ENCODE results near the gene NPB.
A peak's percentile ranks its signal among the peaks of the same experiment; 100 is the strongest.

NPB gene

DNA sequence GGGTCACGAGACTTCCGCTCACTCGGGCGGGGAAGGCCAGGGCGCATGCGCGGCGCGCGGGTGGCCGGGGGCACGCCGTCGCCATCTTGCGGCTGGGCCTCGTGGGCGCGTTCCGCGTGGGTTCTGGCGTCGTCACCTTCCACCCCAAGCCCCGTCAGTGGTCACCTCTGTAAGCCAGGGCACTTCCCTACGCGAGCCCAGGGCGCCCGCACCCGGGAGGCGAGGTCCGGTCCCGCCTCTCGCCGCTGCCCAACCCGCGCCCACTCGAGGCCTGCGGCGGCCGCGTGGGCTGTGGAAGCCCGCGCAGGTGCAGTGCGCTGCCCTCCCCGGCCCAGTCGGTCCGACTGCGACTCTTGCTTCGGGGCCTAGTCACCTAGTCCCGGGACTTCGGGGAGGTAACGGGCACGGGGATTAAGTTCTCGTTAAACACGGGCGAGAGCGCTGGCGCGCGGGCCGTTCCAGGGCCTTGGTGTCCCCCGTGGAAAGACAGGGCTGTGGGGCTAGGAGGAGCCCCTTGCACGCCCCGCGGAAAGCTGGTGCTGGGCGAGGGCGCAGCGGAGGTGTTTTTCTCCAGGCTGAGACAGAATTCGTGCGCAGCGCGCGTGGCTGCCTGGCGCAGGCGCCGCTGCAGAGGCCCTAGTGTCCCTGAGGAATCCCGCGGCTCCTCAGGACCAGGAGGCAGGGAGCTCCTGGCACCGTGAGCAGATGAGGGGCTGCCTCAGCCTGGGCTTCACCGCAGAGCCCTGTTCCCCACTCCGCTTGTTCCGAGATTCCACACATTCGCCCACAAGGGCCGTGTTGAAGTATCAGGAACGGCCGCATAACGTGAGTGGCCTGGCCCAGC lies 30.4 kb upstream of the NPB start:
- peak overlapping the region; percentile 94 for H3K27ac ChIP-seq (ENCODE audit: low read depth, low read length)
- H3K9me3 ChIP-seq (ENCODE audit: insufficient read depth, low read depth, low read length) = no peaks in the 10 kb centered on the region
- H3K4me1 ChIP-seq (ENCODE audit: insufficient read depth, low read length) = peaks cover 25% of the 10 kb centered on the region
- peaks cover 12% of the 10 kb centered on the region for H3K36me3 ChIP-seq (ENCODE audit: insufficient read depth, low read length)
- no peaks in the 10 kb centered on the region for H3K27me3 ChIP-seq (ENCODE audit: insufficient read depth, low read length)
- 4% methylated on average over 86 of the region's 86 CpGs for WGBS
- H3K4me3 ChIP-seq (ENCODE audit: low read length) = peak overlapping the region; percentile 82
- peak overlapping the region; percentile 95 for H3K9ac ChIP-seq (ENCODE audit: low read depth, low read length)

DNA sequence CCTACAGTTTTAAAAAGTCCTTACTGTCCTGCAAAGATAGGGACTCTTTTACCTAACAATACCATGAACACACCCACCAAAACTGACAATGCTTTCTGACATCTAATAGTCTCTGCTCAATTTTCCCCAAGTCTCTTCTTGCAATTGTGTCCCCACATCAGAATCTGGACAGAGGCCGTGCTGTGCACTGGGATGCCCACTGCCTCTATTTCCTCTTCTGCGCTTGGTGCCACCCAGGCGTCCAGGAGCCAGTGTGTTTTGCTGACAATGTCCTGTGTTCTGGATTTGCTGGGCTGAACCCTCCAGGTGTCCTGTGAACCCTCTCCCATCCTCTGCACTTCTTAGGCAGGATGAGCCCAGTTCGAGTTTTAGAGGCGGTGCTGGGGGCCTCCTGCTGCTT lies 24.5 kb upstream of the NPB start:
- no peaks in the 10 kb centered on the region for H3K9me3 ChIP-seq (ENCODE audit: insufficient read depth, low read depth, low read length)
- H3K36me3 ChIP-seq (ENCODE audit: insufficient read depth, low read length) = peaks cover 45% of the 10 kb centered on the region
- no peaks in the 10 kb centered on the region for H3K27me3 ChIP-seq (ENCODE audit: insufficient read depth, low read length)
- no peaks in the 10 kb centered on the region for H3K4me1 ChIP-seq (ENCODE audit: insufficient read depth, low read length)
- H3K9ac ChIP-seq (ENCODE audit: low read depth, low read length) = no peak overlapping the region
- WGBS = 95% methylated on average over 5 of the region's 5 CpGs
- H3K27ac ChIP-seq (ENCODE audit: low read depth, low read length) = no peak overlapping the region
- H3K4me3 ChIP-seq (ENCODE audit: low read length) = no peak overlapping the region

DNA sequence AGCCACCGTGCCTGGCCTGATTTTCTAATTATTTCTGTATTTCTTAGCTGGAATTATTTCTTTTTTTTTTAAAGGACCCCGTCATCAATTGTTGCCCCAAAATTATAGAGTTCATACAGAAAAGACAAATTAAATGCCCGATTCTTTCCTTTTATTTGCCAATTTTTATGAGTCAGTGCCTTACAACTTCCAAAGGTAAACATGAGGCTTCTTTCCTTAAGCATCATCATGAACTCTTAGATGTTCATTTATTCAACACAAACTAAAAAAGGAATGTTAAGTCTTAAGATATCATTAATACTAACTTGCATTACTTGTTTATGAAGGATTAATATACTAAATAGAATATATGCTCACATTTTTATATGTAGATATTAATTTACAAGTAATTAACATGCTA lies 23.7 kb upstream of the NPB start:
- 98% methylated on average over 3 of the region's 3 CpGs for WGBS
- H3K27me3 ChIP-seq (ENCODE audit: insufficient read depth, low read length) = no peaks in the 10 kb centered on the region
- peaks cover 50% of the 10 kb centered on the region for H3K36me3 ChIP-seq (ENCODE audit: insufficient read depth, low read length)
- no peak overlapping the region for H3K4me3 ChIP-seq (ENCODE audit: low read length)
- H3K9ac ChIP-seq (ENCODE audit: low read depth, low read length) = no peak overlapping the region
- H3K4me1 ChIP-seq (ENCODE audit: insufficient read depth, low read length) = no peaks in the 10 kb centered on the region
- no peaks in the 10 kb centered on the region for H3K9me3 ChIP-seq (ENCODE audit: insufficient read depth, low read depth, low read length)
- no peak overlapping the region for H3K27ac ChIP-seq (ENCODE audit: low read depth, low read length)

DNA sequence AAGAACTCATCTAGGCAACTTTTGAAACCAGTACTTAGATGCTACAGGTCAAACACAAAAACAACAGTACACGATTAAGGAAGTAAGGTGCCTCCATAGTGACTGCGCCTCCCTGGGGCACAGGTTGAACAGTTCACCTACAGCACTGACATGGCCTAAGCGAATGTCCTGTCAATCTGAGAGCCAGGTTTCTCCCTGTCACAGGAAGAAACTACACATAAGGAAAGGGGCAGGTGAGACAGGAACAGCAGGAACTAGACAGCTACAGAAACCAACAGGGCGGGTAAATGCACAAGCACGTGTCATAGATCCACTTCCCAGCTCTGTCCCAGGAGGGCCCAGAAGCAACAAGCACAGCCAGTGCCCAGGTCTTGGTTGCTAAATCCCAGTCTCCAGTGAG lies 22.9 kb upstream of the NPB start:
- Histone ChIP-seq H3K4me1 (ENCODE audit: insufficient read depth, low read length) (no peaks in the 10 kb centered on the region), H3K27ac (ENCODE audit: low read depth, low read length) (no peak overlapping the region), H3K36me3 (ENCODE audit: insufficient read depth, low read length) (peaks cover 54% of the 10 kb centered on the region), H3K9me3 (ENCODE audit: insufficient read depth, low read depth, low read length) (no peaks in the 10 kb centered on the region), H3K9ac (ENCODE audit: low read depth, low read length) (no peak overlapping the region), H3K4me3 (ENCODE audit: low read length) (no peak overlapping the region), H3K27me3 (ENCODE audit: insufficient read depth, low read length) (no peaks in the 10 kb centered on the region)
- 95% methylated on average over 5 of the region's 5 CpGs for WGBS

DNA sequence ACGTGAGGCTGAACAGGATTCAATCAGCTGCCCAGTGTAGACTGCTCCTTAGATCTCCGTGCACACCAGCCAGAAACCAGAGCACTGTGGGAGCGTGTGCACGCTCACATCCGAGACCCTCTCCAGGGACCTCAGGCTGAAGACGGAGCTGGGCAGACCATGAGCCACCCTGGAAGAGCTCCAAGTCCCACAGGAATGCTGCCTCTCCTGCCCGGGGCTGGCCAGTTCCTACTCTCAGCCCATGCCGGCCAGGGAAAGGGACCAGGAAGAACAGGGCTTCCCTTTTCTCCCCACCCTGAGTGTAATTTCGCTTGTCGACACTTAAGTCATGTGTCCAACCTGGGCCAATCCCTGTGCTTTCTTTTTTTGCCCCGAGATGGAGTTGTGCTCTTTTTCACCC lies 17.5 kb upstream of the NPB start:
- no peaks in the 10 kb centered on the region for H3K27me3 ChIP-seq (ENCODE audit: insufficient read depth, low read length)
- H3K4me1 ChIP-seq (ENCODE audit: insufficient read depth, low read length) = no peaks in the 10 kb centered on the region
- peaks cover 88% of the 10 kb centered on the region for H3K36me3 ChIP-seq (ENCODE audit: insufficient read depth, low read length)
- H3K9ac ChIP-seq (ENCODE audit: low read depth, low read length) = no peak overlapping the region
- no peak overlapping the region for H3K4me3 ChIP-seq (ENCODE audit: low read length)
- H3K27ac ChIP-seq (ENCODE audit: low read depth, low read length) = no peak overlapping the region
- H3K9me3 ChIP-seq (ENCODE audit: insufficient read depth, low read depth, low read length) = no peaks in the 10 kb centered on the region
- WGBS = 93% methylated on average over 11 of the region's 11 CpGs

DNA sequence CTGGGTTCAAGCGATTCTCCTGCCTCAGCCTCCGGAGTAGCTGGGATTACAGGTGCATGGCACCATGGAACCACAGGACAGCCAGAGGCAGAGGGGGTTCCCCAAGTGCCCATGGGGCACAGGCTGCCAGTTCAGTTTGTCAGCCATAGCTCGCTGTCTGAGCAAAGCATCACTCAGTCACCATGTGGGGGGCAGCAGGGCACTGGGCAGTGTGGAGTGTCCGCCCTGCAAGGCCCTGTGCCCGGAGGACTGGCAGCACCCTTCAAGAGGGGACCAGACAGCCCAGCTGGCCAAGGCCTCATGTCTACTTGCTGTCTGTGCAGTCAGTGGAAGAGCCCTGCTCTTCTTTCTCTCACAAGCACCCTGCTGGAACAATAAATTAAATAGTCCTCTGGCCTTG lies 17.1 kb upstream of the NPB start:
- 94% methylated on average over 5 of the region's 5 CpGs for WGBS
- Histone ChIP-seq H3K27me3 (ENCODE audit: insufficient read depth, low read length) (no peaks in the 10 kb centered on the region), H3K36me3 (ENCODE audit: insufficient read depth, low read length) (peaks cover 88% of the 10 kb centered on the region), H3K27ac (ENCODE audit: low read depth, low read length) (no peak overlapping the region), H3K4me1 (ENCODE audit: insufficient read depth, low read length) (no peaks in the 10 kb centered on the region), H3K4me3 (ENCODE audit: low read length) (no peak overlapping the region), H3K9ac (ENCODE audit: low read depth, low read length) (no peak overlapping the region), H3K9me3 (ENCODE audit: insufficient read depth, low read depth, low read length) (no peaks in the 10 kb centered on the region)

DNA sequence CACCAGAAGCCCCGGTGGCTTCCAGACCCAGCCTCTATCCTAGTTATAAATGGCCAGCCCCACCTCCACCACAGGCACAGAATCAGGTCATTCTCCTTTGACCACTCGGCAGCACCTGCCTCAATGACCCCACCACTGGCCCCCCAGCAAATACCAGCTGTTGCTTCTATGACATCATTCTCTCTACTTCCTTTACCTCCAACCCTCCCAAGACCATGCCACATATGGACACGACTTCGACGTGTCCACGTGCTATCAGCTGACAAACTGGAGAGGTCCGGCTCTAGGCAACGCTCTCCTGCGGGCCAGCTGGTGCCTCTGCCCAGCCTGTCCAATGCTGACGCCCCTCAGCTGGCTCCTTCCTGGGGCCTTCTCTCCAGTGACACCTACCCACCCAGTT lies 16.6 kb upstream of the NPB start:
- Histone ChIP-seq H3K9ac (ENCODE audit: low read depth, low read length) (no peak overlapping the region), H3K4me1 (ENCODE audit: insufficient read depth, low read length) (no peaks in the 10 kb centered on the region), H3K27ac (ENCODE audit: low read depth, low read length) (no peak overlapping the region), H3K4me3 (ENCODE audit: low read length) (no peak overlapping the region), H3K36me3 (ENCODE audit: insufficient read depth, low read length) (peaks cover 89% of the 10 kb centered on the region), H3K27me3 (ENCODE audit: insufficient read depth, low read length) (no peaks in the 10 kb centered on the region), H3K9me3 (ENCODE audit: insufficient read depth, low read depth, low read length) (no peaks in the 10 kb centered on the region)
- 94% methylated on average over 10 of the region's 10 CpGs for WGBS

DNA sequence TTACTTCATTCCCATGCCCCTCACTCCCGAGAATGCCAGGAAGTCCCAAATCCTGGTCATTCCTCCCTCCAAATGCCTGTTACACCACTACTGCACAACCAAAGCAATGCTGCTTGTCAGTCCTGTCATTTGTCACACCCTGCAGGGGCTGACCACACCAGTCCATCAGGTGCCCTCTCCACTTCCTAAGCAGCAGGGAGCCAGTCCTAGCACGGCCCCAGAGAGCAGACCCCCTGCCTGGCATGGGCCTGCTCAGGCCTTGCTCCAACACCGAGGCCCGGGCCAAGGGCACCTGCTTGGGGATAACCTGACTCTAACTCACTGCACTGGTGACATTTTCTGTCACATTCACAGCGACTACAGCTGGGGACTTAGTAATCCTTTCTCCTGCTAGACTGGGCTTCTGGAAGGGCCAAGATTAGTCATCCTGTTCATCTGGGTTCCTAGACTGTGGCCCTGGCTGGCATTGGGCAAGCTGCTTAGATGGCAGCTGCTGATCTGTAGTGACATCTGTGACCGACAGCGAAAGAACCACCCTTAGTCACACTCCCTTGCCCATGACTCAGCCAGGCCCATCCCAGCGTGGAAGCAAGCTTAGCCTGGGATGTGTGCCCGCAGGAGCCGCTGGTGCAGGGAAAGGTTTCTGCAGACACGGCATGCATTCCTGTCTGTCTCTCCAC lies 16.0 kb upstream of the NPB start:
- H3K27me3 ChIP-seq (ENCODE audit: insufficient read depth, low read length) = no peaks in the 10 kb centered on the region
- 95% methylated on average over 11 of the region's 11 CpGs for WGBS
- no peak overlapping the region for H3K9ac ChIP-seq (ENCODE audit: low read depth, low read length)
- H3K4me1 ChIP-seq (ENCODE audit: insufficient read depth, low read length) = no peaks in the 10 kb centered on the region
- H3K27ac ChIP-seq (ENCODE audit: low read depth, low read length) = no peak overlapping the region
- peaks cover 87% of the 10 kb centered on the region for H3K36me3 ChIP-seq (ENCODE audit: insufficient read depth, low read length)
- H3K4me3 ChIP-seq (ENCODE audit: low read length) = no peak overlapping the region
- no peaks in the 10 kb centered on the region for H3K9me3 ChIP-seq (ENCODE audit: insufficient read depth, low read depth, low read length)

DNA sequence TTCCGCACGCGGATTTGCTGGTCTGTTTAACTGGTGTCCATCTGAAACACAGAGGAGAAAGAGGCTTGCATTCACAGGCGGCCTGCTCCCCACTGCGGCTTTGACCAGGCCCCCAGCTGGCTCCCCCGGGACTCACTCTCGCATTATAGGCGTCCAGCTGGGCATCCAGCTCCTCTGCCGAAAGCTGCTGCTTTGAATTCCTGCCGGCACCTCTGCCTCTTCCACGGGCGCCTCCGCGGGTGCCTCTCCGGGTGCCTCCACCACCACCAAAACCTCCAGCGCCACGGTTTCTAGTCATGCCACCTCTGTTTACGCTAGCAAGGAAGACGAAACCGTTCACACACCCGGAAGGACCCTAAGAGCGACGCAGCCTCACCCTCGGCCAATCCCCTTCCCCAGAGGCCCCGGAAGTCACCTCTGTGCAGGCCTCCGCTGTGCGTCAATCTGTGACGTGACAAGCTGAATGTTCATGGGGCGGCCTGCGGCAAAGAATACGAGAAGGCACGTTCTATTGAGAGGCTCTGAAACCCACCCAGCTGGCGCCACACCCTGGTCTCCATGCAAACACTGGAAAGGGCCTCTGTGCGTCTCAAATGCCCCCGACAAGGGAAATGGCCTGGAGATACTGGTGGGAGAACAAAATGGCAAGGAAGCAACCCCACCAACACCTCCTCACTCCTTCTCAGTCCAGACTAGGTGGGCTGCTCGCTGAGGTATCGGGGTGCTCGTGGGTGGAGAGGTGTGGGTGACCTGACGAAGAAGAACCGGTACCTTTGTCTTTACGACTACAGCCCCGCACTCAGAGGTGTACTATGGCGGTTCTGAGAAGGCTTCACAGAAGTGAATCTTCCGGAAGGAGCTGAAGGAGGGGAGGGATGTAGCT lies 13.7 kb upstream of the NPB start:
- H3K4me1 ChIP-seq (ENCODE audit: insufficient read depth, low read length) = no peaks in the 10 kb centered on the region
- H3K27me3 ChIP-seq (ENCODE audit: insufficient read depth, low read length) = no peaks in the 10 kb centered on the region
- H3K9me3 ChIP-seq (ENCODE audit: insufficient read depth, low read depth, low read length) = no peaks in the 10 kb centered on the region
- no peak overlapping the region for H3K4me3 ChIP-seq (ENCODE audit: low read length)
- WGBS = 96% methylated on average over 44 of the region's 44 CpGs
- no peak overlapping the region for H3K27ac ChIP-seq (ENCODE audit: low read depth, low read length)
- no peak overlapping the region for H3K9ac ChIP-seq (ENCODE audit: low read depth, low read length)
- peaks cover 69% of the 10 kb centered on the region for H3K36me3 ChIP-seq (ENCODE audit: insufficient read depth, low read length)

DNA sequence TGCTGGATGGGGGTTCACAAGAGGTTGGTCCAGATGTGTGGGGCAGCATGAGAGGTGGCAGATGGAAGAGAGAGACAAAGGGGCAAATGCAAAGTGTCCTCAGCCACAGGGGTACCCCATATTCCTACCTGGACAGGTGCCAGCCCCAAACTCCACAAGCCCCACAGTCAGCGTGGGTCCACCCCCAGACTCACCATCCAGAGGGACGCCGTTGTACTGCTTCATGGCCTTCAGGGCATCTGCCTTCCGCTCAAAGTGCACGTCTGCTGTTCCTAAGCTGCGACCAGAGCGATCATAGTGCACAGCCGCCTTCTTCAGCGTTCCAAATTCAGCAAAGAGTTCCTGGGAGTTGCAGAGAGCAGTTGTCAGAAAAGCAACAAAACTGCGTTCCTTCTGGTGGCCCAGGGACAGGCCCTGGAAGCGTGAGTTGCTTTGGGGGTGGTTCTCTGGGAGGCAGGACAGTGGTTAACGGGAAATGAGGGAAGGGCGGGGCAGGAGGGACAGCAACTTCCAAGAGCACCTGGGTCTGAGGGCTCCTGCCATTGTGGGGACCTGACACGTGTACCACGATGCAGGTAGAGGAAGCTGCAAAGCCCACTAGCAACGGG lies 12.9 kb upstream of the NPB start:
- WGBS = 96% methylated on average over 16 of the region's 16 CpGs
- H3K27me3 ChIP-seq (ENCODE audit: insufficient read depth, low read length) = no peaks in the 10 kb centered on the region
- no peak overlapping the region for H3K27ac ChIP-seq (ENCODE audit: low read depth, low read length)
- H3K36me3 ChIP-seq (ENCODE audit: insufficient read depth, low read length) = peaks cover 71% of the 10 kb centered on the region
- H3K9me3 ChIP-seq (ENCODE audit: insufficient read depth, low read depth, low read length) = no peaks in the 10 kb centered on the region
- no peaks in the 10 kb centered on the region for H3K4me1 ChIP-seq (ENCODE audit: insufficient read depth, low read length)
- H3K4me3 ChIP-seq (ENCODE audit: low read length) = peak overlapping the region; percentile 98; the same call in 1 of the 2 replicates
- no peak overlapping the region for H3K9ac ChIP-seq (ENCODE audit: low read depth, low read length)

Measured in HUES64 (cell line).